Muscle layer of duodenum (tissue), 2 donors: ENCODE data around the gene FAM185A.
"Not testable (repeated sequence)": the region's sequence is repeated elsewhere in the genome, so short reads cannot be mapped to it uniquely, and the experiment has no call there.

ENCODE experiments used
- H3K27ac ChIP-seq: one replicate; pipeline ENCODE4 v1.7.0; 2013; ENCODE audit warnings: mild to moderate bottlenecking, low read length
- H3K27me3 ChIP-seq: one replicate; pipeline ENCODE4 v1.7.0; 2013; ENCODE audit warnings: low read depth, mild to moderate bottlenecking, control low read depth, low read length
- H3K36me3 ChIP-seq, 2 donors: one replicate each; pipeline ENCODE4 v1.7.0; 2013; ENCODE audit warnings: low read length in 2 of 2, control low read depth in 1 of 2, mild to moderate bottlenecking in 1 of 2; ENCODE audit not compliant: insufficient read depth in 2 of 2, control insufficient read depth in 1 of 2
- H3K4me1 ChIP-seq, 2 donors: one replicate each; pipeline ENCODE4 v1.7.0; 2013; ENCODE audit warnings: low read length in 2 of 2, mild to moderate bottlenecking in 2 of 2, control low read depth in 1 of 2, moderate library complexity in 1 of 2; ENCODE audit not compliant: insufficient read depth in 2 of 2, control insufficient read depth in 1 of 2
- H3K4me3 ChIP-seq, 2 donors: one replicate each; pipeline ENCODE4 v1.7.0; 2013; ENCODE audit warnings: low read length in 2 of 2, low read depth in 1 of 2, mild to moderate bottlenecking in 1 of 2
- H3K9me3 ChIP-seq, 2 donors: one replicate each; pipeline ENCODE4 v1.7.0; 2013; ENCODE audit warnings: low read length in 2 of 2, control low read depth in 1 of 2, mild to moderate bottlenecking in 1 of 2; ENCODE audit not compliant: control insufficient read depth in 1 of 2
- donor health status: healthy.

The FAM185A gene

GRCh38 chr7:102790364-102791100 lies 41.7 kb downstream of the FAM185A start:
- H3K27me3 ChIP-seq, H3K36me3 ChIP-seq, H3K4me3 ChIP-seq, H3K9me3 ChIP-seq, H3K27ac ChIP-seq, H3K4me1 ChIP-seq: not testable (repeated sequence)

DNA sequence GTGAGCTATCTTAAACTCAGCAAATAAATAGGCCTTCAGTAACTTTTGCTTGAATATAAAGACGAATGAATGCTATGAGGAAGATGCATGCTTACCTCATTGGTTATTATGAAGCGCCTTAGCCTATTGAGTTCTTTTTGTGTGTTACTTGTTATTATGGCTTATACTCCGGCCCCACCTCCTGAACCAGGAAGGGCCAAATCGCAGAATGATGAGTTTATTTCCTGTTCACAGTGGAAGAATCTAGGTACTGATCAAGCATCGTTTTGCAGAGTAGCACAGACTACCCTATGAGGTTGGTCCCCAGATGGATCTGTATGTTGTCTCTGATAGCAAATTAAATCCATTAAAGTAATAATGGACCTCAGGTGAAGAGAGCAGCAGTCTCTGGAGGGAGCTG lies 42.6 kb downstream of the FAM185A start:
- not testable (repeated sequence) for H3K36me3 ChIP-seq, H3K4me1 ChIP-seq, H3K4me3 ChIP-seq, H3K27me3 ChIP-seq, H3K9me3 ChIP-seq, H3K27ac ChIP-seq

GRCh38 chr7:102791831-102792230 lies 43.0 kb downstream of the FAM185A start:
- not testable (repeated sequence) for H3K4me3 ChIP-seq, H3K27ac ChIP-seq, H3K4me1 ChIP-seq, H3K9me3 ChIP-seq, H3K27me3 ChIP-seq, H3K36me3 ChIP-seq

DNA sequence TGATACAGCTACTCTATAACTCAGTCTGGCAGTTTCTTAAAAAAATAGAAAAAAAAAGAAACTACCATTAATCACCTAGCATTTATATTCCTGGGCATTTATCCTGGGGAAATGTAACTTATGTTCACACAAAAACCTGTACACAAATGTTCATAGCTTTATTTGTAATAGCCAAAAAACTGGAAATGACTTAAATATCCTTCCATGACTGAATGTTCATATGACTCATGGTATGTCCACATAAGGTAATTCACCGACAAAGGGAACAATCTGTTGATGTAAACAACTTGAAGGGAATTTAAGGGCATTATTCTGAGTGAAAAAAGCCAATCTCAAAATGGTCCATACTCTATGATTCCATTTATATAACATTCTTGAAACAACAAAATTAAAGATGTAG lies 45.8 kb downstream of the FAM185A start:
- not testable (repeated sequence) for H3K27me3 ChIP-seq, H3K4me1 ChIP-seq, H3K4me3 ChIP-seq, H3K36me3 ChIP-seq, H3K27ac ChIP-seq, H3K9me3 ChIP-seq

DNA sequence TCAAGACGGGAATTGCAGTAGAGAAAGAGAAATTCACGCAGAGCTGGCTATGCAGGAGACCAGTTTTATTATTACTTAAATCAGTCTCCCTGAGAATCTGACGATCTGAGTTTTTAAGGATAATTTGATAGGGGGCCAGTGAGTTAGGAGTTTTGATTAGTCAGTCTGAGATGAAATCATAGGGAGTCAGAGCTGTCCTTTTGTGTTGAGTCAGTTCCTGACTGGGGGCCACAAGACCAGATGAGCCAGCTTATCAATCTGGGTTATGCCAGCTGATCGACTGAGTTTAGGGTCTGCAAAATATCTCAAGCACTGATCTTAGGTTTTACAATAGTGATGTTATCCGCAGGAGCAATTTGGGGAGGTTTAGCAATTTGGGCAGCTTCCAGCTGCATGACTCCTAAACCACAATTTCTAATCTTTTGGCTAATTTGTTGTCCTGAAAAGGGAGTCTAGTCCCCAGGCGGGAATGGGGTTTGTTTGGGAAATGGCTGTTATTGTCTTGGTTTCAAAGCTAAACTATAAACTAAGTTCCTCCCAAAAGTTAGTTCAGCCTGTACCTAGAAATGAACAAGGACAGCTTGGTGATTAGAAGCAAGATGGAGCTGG lies 47.3 kb downstream of the FAM185A start:
- not testable (repeated sequence) for H3K36me3 ChIP-seq, H3K27me3 ChIP-seq, H3K27ac ChIP-seq, H3K4me1 ChIP-seq, H3K4me3 ChIP-seq, H3K9me3 ChIP-seq

- peaks cover 5% of the 10 kb centered on the region in 2 donors for H3K4me1 ChIP-seq
- no peak overlapping the region for H3K4me3 ChIP-seq
- no peaks in the 10 kb centered on the region for H3K9me3 ChIP-seq
- H3K27ac ChIP-seq: no peak overlapping the region
- no peaks in the 10 kb centered on the region for H3K27me3 ChIP-seq
- peaks cover 0 to 8% of the 10 kb centered on the region in 2 donors for H3K36me3 ChIP-seq
Observed at GRCh38 chr7:102806613-102807012, 57.8 kb downstream of the FAM185A start.

DNA sequence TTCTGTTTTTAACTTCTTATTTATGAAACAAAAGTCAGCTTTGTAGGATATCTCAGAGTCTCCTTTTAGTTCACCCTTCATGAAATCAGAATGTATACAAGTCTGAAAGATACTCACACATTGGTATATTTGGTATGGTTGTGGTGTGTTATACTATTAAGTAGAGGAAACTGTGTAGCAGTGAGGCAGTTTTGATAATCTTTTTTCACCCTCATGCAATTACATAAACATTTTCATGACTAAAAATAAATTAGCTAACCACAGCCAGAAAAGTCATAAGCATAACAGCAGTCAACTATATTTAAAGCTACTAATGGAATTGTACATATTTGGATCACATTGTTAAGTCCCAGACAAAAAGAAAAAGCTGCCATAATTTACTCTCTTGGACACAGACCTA lies 62.1 kb downstream of the FAM185A start:
- Histone ChIP-seq H3K27ac (no peak overlapping the region), H3K36me3 (peaks cover 6 to 8% of the 10 kb centered on the region in 2 donors), H3K4me1 (peaks cover 9 to 12% of the 10 kb centered on the region in 2 donors), H3K27me3 (no peaks in the 10 kb centered on the region), H3K4me3 (no peak overlapping the region), H3K9me3 (no peaks in the 10 kb centered on the region)

DNA sequence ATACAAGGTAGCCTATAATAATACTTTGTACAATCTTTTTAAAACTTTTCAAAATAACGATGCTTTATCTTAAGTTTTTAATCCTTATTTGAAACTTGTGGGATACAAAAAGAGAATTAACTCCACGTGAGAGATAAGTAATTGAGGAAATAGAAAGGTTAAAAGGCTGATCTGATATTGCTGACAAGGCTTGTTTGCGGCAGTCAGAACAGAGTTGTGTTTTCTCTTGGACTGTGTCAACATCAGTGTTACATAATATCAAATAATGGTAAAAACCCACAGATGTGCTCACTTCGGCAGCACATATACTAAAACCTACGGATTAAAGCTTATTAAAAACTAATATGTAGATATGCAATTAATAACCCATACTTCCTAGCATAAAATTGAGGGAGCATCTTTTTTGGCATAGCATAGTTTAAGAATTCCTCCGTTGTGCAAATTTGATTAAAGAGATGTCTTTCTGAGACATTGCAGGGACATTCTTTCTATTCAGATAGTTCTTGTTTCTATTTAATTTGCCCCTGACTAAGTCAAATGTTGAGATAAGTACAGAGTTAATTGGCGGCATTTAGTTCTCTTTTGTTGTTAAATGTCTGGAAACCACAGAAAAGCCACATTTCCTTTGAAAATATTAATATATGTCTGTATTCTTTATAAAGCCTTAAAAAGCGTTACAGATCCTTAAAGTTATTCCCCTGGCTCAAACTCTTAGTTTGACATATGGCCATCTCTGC lies 63.3 kb downstream of the FAM185A start:
- Histone ChIP-seq H3K4me3 (no peak overlapping the region), H3K36me3 (peaks cover 6 to 8% of the 10 kb centered on the region in 2 donors), H3K4me1 (peaks cover 9 to 12% of the 10 kb centered on the region in 2 donors), H3K9me3 (no peaks in the 10 kb centered on the region), H3K27me3 (no peaks in the 10 kb centered on the region), H3K27ac (no peak overlapping the region)

GRCh38 chr7:102813191-102814024 lies 64.6 kb downstream of the FAM185A start:
- peaks cover 9 to 12% of the 10 kb centered on the region in 2 donors for H3K4me1 ChIP-seq
- H3K4me3 ChIP-seq: no peak overlapping the region
- no peaks in the 10 kb centered on the region for H3K27me3 ChIP-seq
- peaks cover 5 to 6% of the 10 kb centered on the region in 2 donors for H3K36me3 ChIP-seq
- H3K9me3 ChIP-seq: no peaks in the 10 kb centered on the region
- no peak overlapping the region for H3K27ac ChIP-seq

- H3K27me3 ChIP-seq: no peaks in the 10 kb centered on the region
- H3K4me1 ChIP-seq: peaks cover 9 to 12% of the 10 kb centered on the region in 2 donors
- no peak overlapping the region for H3K4me3 ChIP-seq
- no peaks in the 10 kb centered on the region for H3K9me3 ChIP-seq
- H3K36me3 ChIP-seq: peaks cover 0 to 6% of the 10 kb centered on the region in 2 donors
- no peak overlapping the region for H3K27ac ChIP-seq
Observed at GRCh38 chr7:102814025-102814471, 65.2 kb downstream of the FAM185A start.
